C4-2B (cell line): ENCODE measurements around the gene SNAP47.

Experiments used
- CTCF ChIP-seq: fragments of 450-650 bp; conservative IDR thresholded peaks from 2 replicates; pipeline ENCODE4 v1.5.1; 2017; ENCODE audit warnings: mild to moderate bottlenecking
- ZFX ChIP-seq: fragments of 450-650 bp; IDR thresholded peaks from 2 replicates; pipeline ENCODE4 v1.6.1; 2017

GRCh38 chr1:227813962-227814361 lies 78.7 kb downstream of the SNAP47 start:
- TF ChIP-seq CTCF (no peak), ZFX (no peak)
